ENCODE measurements around the gene SLC16A7. TPM values are rescaled to one million over a fixed set of nuclear protein-coding genes. Genes with fewer than 3 reads are reported as not detected.
"Not testable (repeated sequence)": the region's sequence is repeated elsewhere in the genome, so short reads cannot be mapped to it uniquely, and the experiment has no call there.

SLC16A7 gene
- total and polyA plus RNA-seq, 2 donors from 2014 or later: 6.4 to 33.9 TPM

DNA sequence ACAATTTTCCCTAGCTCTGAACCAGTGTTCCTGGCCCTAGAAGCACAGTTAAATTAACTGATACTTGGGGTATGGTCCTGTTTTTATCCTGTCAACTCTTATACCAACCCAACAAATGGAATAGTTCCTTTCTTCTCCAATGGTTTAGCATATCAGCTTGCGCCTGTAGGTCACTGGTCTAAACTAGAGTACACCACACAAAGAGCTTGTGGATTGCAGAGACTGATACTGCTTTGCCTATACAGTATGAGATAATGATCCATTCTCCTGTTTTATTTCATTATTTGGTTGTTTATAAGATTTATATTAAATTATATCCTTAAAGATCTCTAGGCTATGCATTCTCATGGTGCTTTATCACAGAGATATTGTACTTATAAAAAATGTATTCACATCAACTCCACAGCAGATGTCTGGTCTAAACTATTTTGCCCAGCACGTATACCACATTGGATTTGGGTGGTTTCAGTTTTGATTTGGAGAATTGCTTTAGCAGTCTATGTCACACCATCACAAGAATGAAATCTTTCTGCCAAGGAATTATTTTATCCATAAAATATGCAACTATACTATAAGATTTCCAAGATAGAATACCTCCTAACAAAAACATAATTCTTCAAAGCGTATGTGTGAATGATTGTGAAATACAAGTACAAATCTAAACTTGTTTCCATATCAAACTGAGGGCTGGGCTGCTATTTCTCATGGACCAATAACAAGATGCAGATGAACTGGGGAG lies 142.1 kb downstream of the SLC16A7 start:
- no peak overlapping the region for H3K27ac ChIP-seq (ENCODE audit: low read depth in 2 of 2, low read length in 2 of 2)
- DNase-seq (no peak), FAIRE-seq (no peak)
- H3K27me3 ChIP-seq (ENCODE audit: control insufficient read depth, insufficient read depth, low read length): no peaks in the 10 kb centered on the region
- H3K9me3 ChIP-seq (ENCODE audit: control insufficient read depth in 2 of 3, insufficient read depth in 1 of 3, low read length in 3 of 3): no peaks in the 10 kb centered on the region
- H3K9ac ChIP-seq (ENCODE audit: low read length in 3 of 3): no peak overlapping the region
- no peak overlapping the region for H3K4me3 ChIP-seq (ENCODE audit: low read length in 3 of 3)
- no peak for TF ChIP-seq CTCF (IDR thresholded peaks at IDR 0.05; ENCODE audit: borderline replicate concordance, extremely low read depth, insufficient read depth)
- H3K36me3 ChIP-seq (ENCODE audit: control insufficient read depth in 2 of 3, insufficient read depth in 3 of 3, low read length in 3 of 3): no peaks in the 10 kb centered on the region
- no peaks in the 10 kb centered on the region for H3K4me1 ChIP-seq (ENCODE audit: control insufficient read depth in 2 of 3, insufficient read depth in 2 of 3, low read depth in 1 of 3, low read length in 3 of 3)
- intact Hi-C loops (cut with DNase I): no loop called here

- no peaks in the 10 kb centered on the region for H3K9me3 ChIP-seq (ENCODE audit: control insufficient read depth in 2 of 3, insufficient read depth in 1 of 3, low read length in 3 of 3)
- H3K4me1 ChIP-seq (ENCODE audit: control insufficient read depth in 2 of 3, insufficient read depth in 2 of 3, low read depth in 1 of 3, low read length in 3 of 3): no peaks in the 10 kb centered on the region
- intact Hi-C loops (cut with DNase I): no loop called here
- H3K27me3 ChIP-seq (ENCODE audit: control insufficient read depth, insufficient read depth, low read length): no peaks in the 10 kb centered on the region
- no peak overlapping the region for H3K27ac ChIP-seq (ENCODE audit: low read depth in 2 of 2, low read length in 2 of 2)
- FAIRE-seq (no peak), DNase-seq (no peak)
- no peak for TF ChIP-seq CTCF (IDR thresholded peaks at IDR 0.05; ENCODE audit: borderline replicate concordance, extremely low read depth, insufficient read depth)
- H3K36me3 ChIP-seq (ENCODE audit: control insufficient read depth in 2 of 3, insufficient read depth in 3 of 3, low read length in 3 of 3): no peaks in the 10 kb centered on the region
- no peak overlapping the region for H3K9ac ChIP-seq (ENCODE audit: low read length in 3 of 3)
- no peak overlapping the region for H3K4me3 ChIP-seq (ENCODE audit: low read length in 3 of 3)
Observed at GRCh38 chr12:59742841-59743240, 147.0 kb downstream of the SLC16A7 start.

DNA sequence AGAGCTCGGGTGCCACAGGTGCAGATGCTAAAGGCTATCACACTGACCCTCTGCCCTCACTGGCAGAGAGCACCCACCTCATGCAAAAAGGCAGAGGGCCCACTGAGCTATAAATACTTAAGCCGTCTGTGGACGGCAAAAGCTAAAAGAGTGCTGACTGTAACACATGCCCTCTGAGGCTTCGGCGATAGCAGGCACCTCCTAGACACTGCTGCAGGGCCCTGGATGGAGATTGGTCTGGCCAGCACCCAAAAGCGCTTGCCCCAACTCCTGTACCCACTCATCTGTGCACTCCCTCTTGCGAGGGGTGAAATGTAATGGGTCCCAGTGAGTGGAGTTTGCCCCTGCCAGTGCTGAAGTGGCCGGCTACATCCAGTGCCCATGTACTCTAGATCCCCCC lies 148.7 kb downstream of the SLC16A7 start:
- TF ChIP-seq CTCF (IDR thresholded peaks at IDR 0.05; ENCODE audit: borderline replicate concordance, extremely low read depth, insufficient read depth): no peak
- DNase-seq: no peak
- Histone ChIP-seq H3K27me3 (ENCODE audit: control insufficient read depth, insufficient read depth, low read length) (no peaks in the 10 kb centered on the region), H3K36me3 (ENCODE audit: control insufficient read depth in 2 of 3, insufficient read depth in 3 of 3, low read length in 3 of 3) (no peaks in the 10 kb centered on the region), H3K4me3 (ENCODE audit: low read length in 3 of 3) (no peak overlapping the region), H3K4me1 (ENCODE audit: control insufficient read depth in 2 of 3, insufficient read depth in 2 of 3, low read depth in 1 of 3, low read length in 3 of 3) (no peaks in the 10 kb centered on the region), H3K9me3 (ENCODE audit: control insufficient read depth in 2 of 3, insufficient read depth in 1 of 3, low read length in 3 of 3) (no peaks in the 10 kb centered on the region), H3K9ac (ENCODE audit: low read length in 3 of 3) (no peak overlapping the region), H3K27ac (ENCODE audit: low read depth in 2 of 2, low read length in 2 of 2) (no peak overlapping the region)
- FAIRE-seq: no peak
- intact Hi-C loops (cut with DNase I): no loop called here

DNA sequence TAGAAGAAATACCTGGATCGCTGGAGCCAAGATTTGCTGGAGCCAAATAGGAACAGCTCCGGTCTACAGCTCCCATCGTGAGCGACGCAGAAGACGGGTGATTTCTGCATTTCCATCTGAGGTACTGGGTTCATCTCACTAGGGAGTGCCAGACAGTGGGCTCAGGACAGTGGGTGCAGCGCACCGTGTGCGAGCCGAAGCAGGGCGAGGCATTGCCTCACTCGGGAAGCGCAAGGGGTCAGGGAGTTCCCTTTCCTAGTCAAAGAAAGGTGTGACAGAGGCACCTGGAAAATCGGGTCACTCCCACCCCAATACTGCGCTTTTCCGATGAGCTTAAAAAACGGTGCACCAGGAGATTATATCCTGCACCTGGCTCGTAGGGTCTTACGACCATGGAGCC lies 155.3 kb downstream of the SLC16A7 start:
- H3K9me3 ChIP-seq (ENCODE audit: control insufficient read depth in 2 of 3, insufficient read depth in 1 of 3, low read length in 3 of 3); H3K9ac ChIP-seq (ENCODE audit: low read length in 3 of 3); H3K27me3 ChIP-seq (ENCODE audit: control insufficient read depth, insufficient read depth, low read length); H3K27ac ChIP-seq (ENCODE audit: low read depth in 2 of 2, low read length in 2 of 2); intact Hi-C loops (cut with DNase I); H3K4me3 ChIP-seq (ENCODE audit: low read length in 3 of 3); H3K4me1 ChIP-seq (ENCODE audit: control insufficient read depth in 2 of 3, insufficient read depth in 2 of 3, low read depth in 1 of 3, low read length in 3 of 3); DNase-seq; FAIRE-seq; H3K36me3 ChIP-seq (ENCODE audit: control insufficient read depth in 2 of 3, insufficient read depth in 3 of 3, low read length in 3 of 3): not testable (repeated sequence)
